ENCODE measurements around the gene CLDN16.

Gene CLDN16

DNA sequence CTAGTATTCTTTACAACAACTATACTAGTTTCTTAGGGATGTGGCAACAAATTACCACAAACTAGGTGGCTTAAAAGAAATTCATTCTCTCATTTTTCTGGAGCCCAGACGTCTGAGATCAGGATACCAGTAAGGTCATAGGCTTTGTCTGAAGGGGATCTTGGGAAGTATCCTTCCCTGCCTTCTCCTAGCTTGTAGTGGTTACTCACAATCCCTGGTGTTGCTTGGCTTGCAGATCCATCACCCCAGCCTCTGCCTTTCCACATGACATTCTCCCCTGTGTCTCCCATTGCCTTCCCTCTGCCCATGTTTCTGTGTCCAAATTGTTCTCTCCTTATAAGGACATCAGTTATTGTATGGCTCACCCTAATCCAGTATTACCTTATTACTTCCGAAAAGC is 41.4 kb upstream of the CLDN16 start:
- no peak for TF ChIP-seq CTCF (IDR thresholded peaks at IDR 0.05; ENCODE audit: control extremely low read depth, extremely low read depth, low read depth, missing control alignments)
- POLR2A ChIA-PET: no interaction called here
- CTCF ChIA-PET: no interaction called here
- DNase-seq (ENCODE audit: extremely low spot score): no peak

- TF ChIP-seq CTCF (IDR thresholded peaks at IDR 0.05; ENCODE audit: control extremely low read depth, extremely low read depth, low read depth, missing control alignments): no peak
- ChIA-PET POLR2A (no interaction called here), CTCF (interaction anchor here (0.9 to 2.2 kb wide), 3 partner anchors 8 to 32 kb away, joined by 3 to 8 read pairs (median 3); partner anchors contain the start of gene CLDN1)
- no peak for DNase-seq (ENCODE audit: extremely low spot score)
These were observed 35.0 kb upstream of the CLDN16 start for GRCh38 chr3:190352861-190353457.

GRCh38 chr3:190356246-190356645 is 31.7 kb upstream of the CLDN16 start:
- POLR2A ChIA-PET: no interaction called here
- DNase-seq (ENCODE audit: extremely low spot score): no peak
- TF ChIP-seq CTCF (IDR thresholded peaks at IDR 0.05; ENCODE audit: control extremely low read depth, extremely low read depth, low read depth, missing control alignments): no peak
- CTCF ChIA-PET: interaction anchor here (1.1 to 1.6 kb wide), 2 partner anchors 11 to 16 kb away, joined by 3 to 4 read pairs; no protein-coding TSS in a partner anchor

DNA sequence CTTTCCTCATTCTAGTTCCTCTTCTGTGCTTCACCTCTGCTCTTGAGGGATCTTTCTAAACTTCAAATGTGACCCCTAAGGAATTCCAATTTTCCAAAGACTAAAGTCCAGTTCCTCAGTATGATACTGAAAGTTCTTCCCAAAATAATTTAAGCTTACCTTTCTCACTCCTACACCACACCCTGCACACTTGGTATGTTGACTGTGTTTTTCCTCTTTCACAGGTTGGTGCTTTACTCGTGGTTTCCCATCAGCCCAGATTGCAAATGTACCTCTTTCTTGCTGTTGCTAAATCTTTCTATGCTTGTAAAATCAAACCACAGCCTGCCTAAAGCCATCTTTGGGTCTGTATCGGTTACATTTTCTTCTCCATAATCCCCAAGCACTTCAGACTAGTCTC is 30.5 kb upstream of the CLDN16 start:
- ChIA-PET POLR2A (no interaction called here), CTCF (interaction anchor here (1.1 to 1.6 kb wide), 2 partner anchors 12 to 14 kb away, joined by 3 to 4 read pairs; no protein-coding TSS in a partner anchor)
- no peak for TF ChIP-seq CTCF (IDR thresholded peaks at IDR 0.05; ENCODE audit: control extremely low read depth, extremely low read depth, low read depth, missing control alignments)
- DNase-seq (ENCODE audit: extremely low spot score): no peak

DNA sequence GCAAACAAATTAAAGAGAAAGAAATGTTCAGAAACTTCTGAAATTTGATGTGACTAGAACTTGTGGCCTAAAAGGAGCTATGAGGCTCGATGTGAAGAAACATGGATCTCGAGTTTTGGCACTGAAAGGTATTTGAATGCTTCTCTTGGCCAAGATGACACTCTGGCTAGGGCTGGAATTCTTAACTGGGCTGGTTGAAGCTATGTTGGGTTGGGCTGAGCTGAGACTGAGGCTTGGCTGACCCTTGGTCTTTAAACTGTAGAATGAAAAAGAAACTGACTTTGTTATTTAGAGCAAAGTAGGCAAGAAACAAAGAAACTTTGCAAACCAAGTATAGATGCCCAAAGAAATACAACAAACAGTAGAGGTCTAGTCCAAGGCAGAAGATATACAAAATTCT is 28.1 kb upstream of the CLDN16 start:
- ChIA-PET POLR2A (no interaction called here), CTCF (interaction anchor here (1.1 to 2.4 kb wide), 3 partner anchors 13 to 55 kb away, joined by 3 to 8 read pairs (median 4); no protein-coding TSS in a partner anchor)
- TF ChIP-seq CTCF (IDR thresholded peaks at IDR 0.05; ENCODE audit: control extremely low read depth, extremely low read depth, low read depth, missing control alignments): no peak
- DNase-seq (ENCODE audit: extremely low spot score): no peak

GRCh38 chr3:190360228-190360627 is 27.7 kb upstream of the CLDN16 start:
- DNase-seq (ENCODE audit: extremely low spot score): no peak
- TF ChIP-seq CTCF (IDR thresholded peaks at IDR 0.05; ENCODE audit: control extremely low read depth, extremely low read depth, low read depth, missing control alignments): no peak
- ChIA-PET POLR2A (no interaction called here), CTCF (interaction anchor here (1.1 to 2.4 kb wide), 4 partner anchors 8 to 54 kb away, joined by 3 to 8 read pairs (median 6); no protein-coding TSS in a partner anchor)
